ENCODE results near the gene PPARGC1A. TPM values are rescaled to one million over a fixed set of nuclear protein-coding genes. Genes with fewer than 3 reads are reported as not detected.

The PPARGC1A gene
- polyA plus RNA-seq, 3 donors from 2014 or later: not detected

DNA sequence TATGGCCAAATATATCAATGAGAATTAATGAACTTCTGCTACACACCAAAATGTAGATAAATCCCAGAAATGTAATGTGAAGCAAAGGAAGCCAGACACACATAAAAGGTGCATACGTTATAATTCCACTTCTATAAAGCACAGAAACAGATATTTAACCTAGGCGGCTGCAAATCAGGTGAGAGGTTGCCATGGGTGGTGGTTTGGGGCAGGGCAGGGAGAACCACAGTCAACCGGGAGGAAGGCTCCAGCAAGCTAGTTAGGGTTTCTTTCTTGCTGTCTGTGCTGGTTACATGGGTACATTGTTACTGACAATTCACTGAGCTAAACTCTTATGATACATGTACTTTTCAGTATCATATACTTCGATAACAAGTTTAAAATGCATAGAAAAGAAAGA lies 9.7 kb upstream of the PPARGC1A start:
- no peak for DNase-seq
- Mint-ChIP-seq H3K27ac (no peak overlapping the region), H3K27me3 (ENCODE audit: low read depth in 3 of 3) (no peaks in the 10 kb centered on the region), H3K36me3 (no peaks in the 10 kb centered on the region), H3K4me1 (no peaks in the 10 kb centered on the region), H3K4me3 (no peak overlapping the region), H3K9me3 (peaks cover 0 to 14% (median 7%) of the 10 kb centered on the region in 6 donors)

DNA sequence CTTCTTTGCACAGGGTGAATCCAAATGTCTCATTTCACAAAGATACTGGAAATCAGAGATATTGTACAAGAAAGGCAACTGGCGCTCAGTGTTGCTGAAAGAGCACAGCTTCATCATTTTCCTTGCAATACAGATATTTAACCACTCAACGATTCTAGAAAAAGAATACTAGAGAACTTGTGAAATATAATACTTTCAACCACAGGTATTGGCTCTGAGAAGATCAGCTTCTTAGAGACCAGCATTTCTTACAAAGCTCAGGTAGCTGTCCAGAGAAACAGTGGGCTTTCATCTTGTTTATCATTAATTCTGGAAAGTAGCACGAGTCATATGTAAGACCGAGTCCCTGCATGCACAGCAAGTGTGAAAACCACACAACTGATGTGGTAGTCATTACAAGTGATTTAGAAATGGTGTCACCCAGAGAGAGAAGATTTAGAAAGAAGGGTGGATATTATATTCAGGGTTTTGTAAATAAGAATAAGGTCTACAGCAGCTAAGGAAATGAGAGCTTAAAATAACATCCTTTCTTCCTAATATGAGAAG lies 7.8 kb upstream of the PPARGC1A start:
- Mint-ChIP-seq H3K9me3 (peaks cover 3 to 12% (median 7%) of the 10 kb centered on the region in 6 donors), H3K27me3 (ENCODE audit: low read depth in 3 of 3) (no peaks in the 10 kb centered on the region), H3K27ac (no peak overlapping the region), H3K36me3 (peaks cover 0 to 2% (median 0%) of the 10 kb centered on the region in 3 donors), H3K4me1 (no peaks in the 10 kb centered on the region), H3K4me3 (no peak overlapping the region)
- no peak for DNase-seq

DNA sequence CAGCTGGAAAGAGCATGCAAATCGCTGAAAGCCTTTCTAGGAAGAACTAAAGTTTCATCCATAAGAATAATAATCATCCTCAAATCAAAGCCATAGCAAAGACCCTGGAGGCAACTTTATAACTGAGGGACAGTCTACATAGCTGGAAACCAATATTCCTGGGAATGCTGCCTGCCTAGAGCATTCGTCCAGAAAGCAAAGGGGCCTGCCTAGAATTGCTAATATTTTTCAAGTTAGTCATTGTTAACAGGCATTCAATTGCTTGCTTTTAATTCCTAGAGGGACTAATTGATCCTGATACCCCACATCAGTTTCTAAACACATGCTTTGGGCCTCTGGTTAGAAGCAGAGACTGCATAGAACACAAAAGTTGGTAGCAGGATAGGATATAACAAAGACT lies 4.2 kb upstream of the PPARGC1A start:
- Mint-ChIP-seq H3K4me1 (peaks cover 1% of the 10 kb centered on the region in 2 donors), H3K36me3 (peaks cover 0 to 5% (median 0%) of the 10 kb centered on the region in 3 donors), H3K27ac (no peak overlapping the region), H3K9me3 (peaks cover 0 to 19% (median 7%) of the 10 kb centered on the region in 6 donors), H3K4me3 (no peak overlapping the region), H3K27me3 (ENCODE audit: low read depth in 3 of 3) (peaks cover 0 to 2% (median 2%) of the 10 kb centered on the region in 3 donors)
- no peak for DNase-seq

DNA sequence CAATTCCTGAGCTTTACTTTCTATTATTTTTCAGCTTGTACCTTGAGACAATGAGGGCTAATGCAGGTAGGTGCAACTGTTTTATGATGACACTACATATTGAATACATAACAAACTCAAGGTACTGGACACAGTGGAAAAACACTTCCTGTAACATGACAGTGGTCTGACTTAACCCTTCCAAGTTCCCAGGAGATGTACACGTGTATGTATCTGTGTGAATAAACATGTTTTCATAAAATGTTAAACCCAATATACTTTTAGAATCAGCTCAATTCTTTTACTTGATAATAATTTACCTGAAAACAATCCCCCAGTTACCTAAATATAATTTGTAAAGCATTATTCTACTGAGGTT lies 1.2 kb upstream of the PPARGC1A start:
- DNase-seq: no peak
- Mint-ChIP-seq H3K4me3 (no peak overlapping the region), H3K27me3 (ENCODE audit: low read depth in 3 of 3) (peaks cover 0 to 2% (median 2%) of the 10 kb centered on the region in 3 donors), H3K36me3 (peaks cover 0 to 5% (median 0%) of the 10 kb centered on the region in 3 donors), H3K9me3 (peaks cover 3 to 16% (median 4%) of the 10 kb centered on the region in 6 donors), H3K4me1 (peaks cover 1 to 8% of the 10 kb centered on the region in 2 donors), H3K27ac (no peak overlapping the region)

DNA sequence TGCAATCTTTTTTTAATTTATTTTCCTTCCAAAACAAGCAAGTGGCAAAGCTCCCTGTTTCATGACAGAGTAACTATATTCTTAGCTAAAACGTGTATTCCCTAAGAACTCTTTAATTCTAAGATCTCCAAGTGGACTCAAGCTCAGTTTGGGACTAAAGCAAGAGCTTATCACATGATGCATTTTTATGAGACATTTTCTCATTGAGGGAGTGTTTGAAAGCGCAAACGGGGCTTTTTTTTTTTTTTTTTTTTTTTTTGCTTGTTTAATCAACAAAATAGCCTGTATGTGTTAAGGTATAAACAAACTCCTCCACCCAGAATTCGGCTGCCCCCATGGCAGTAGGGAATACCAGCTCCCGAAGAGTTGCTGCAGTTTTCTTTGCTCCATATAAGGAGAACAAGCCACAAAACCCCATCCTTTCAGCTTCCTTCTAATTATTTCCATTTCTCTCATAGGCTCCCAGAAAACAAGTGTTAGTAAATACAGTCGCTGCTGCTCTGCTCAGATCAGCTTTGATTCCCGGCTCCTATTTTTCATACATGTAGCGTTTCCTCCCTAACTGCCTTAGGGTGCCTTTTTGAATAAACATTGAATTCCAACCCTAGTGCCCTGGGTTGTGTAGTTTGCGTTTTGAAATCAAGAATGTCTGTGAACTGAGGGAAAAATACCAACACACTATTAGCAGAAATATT lies 669 bp upstream of the PPARGC1A start:
- DNase-seq: no peak
- Mint-ChIP-seq H3K4me1 (peaks cover 1 to 8% of the 10 kb centered on the region in 2 donors), H3K27ac (no peak overlapping the region), H3K4me3 (no peak overlapping the region), H3K9me3 (peaks cover 3 to 16% (median 4%) of the 10 kb centered on the region in 6 donors), H3K27me3 (ENCODE audit: low read depth in 3 of 3) (peaks cover 0 to 2% (median 2%) of the 10 kb centered on the region in 3 donors), H3K36me3 (peaks cover 0 to 5% (median 0%) of the 10 kb centered on the region in 3 donors)

DNA sequence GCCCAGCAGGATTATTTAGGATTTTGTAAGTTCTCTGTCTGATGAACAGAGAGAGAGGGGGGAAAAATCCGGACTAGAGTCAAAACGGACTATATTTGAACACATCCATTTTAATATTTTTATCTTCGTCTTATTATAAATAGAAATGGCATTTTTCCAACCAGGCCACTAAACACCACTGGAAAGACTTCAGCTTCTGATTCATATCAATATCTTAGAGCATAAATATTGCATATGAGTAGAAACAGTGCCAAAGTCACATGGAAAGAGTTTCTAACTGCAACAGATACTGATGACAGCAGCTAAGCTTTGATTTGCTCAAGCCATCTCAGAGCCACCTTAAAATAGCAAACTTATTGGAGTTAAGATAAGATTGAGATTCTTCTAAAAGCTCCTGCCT lies 456 bp downstream of the PPARGC1A start:
- Mint-ChIP-seq H3K36me3 (peaks cover 0 to 5% (median 0%) of the 10 kb centered on the region in 3 donors), H3K27ac (no peak overlapping the region), H3K9me3 (peaks cover 3 to 16% (median 5%) of the 10 kb centered on the region in 6 donors), H3K4me3 (peak overlapping the region in 1 of 5 donors; percentile 17), H3K4me1 (peaks cover 1 to 8% of the 10 kb centered on the region in 2 donors), H3K27me3 (ENCODE audit: low read depth in 3 of 3) (peaks cover 0 to 2% (median 2%) of the 10 kb centered on the region in 3 donors)
- no peak for DNase-seq

DNA sequence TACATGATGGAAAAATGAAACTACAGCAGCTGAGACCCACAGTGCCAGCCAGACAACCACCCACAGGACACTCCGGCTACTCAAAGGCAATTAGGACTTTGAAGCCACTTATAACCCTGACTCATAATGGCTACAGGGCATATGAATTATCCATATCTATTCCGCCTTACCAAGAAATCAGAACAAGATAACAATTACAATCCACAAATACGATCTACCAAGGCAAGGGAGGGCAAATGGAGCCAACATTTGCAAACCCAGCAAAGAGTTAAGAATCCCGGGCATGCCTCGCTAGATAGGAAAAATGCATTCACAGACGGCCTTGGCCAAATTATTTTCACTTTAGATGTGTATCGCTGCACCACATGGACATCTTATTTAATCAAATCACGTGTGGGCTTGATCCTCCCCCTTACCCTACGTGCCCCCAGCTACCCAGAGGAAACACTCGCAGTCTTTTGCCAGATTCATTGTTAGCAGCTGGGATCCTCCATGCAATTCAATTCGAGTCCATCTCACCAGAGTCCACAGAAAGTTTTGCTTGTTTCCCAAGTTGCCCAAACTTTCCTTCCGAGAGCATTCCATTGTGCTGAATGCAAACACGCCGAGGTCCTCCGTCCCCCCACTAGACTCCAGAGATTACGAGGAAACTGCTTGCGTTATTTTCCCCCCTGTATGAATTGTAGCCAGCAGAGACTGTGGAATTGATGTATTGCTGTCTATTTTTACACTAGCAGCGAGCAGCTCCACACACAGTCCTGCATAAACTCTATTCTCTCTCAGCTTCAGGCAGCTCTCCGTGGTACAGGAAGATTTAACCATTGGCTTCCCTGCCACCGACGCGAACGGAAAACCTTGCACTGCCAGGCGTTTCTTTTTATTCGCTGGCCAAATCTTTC lies 1.2 kb downstream of the PPARGC1A start:
- peaks cover 3 to 16% (median 5%) of the 10 kb centered on the region in 6 donors for H3K9me3 Mint-ChIP-seq
- no peak overlapping the region for H3K4me3 Mint-ChIP-seq
- peaks cover 1 to 8% of the 10 kb centered on the region in 2 donors for H3K4me1 Mint-ChIP-seq
- H3K36me3 Mint-ChIP-seq: peaks cover 0 to 5% (median 0%) of the 10 kb centered on the region in 3 donors
- no peak overlapping the region for H3K27ac Mint-ChIP-seq
- no peak for DNase-seq
- peaks cover 0 to 2% (median 2%) of the 10 kb centered on the region in 3 donors for H3K27me3 Mint-ChIP-seq (ENCODE audit: low read depth in 3 of 3)

DNA sequence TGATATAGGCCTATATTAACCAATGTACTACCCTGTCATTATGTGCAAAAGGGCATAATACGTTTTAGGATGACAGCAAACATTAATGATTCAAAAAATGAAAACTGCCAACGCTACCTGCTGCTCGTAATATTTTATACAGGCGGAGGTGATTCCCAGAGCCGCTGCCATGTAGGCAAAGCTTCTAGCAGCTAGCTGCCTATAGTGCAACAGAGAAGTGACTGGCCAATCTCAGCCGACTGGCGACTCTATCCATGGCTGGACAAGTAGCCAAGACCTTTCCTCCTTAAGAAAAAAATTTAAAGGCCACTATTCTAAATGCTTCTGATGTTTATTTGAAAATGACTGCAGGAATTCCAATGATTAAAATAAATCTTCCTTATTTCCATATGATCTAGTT lies 1.9 kb downstream of the PPARGC1A start:
- no peak overlapping the region for H3K4me3 Mint-ChIP-seq
- peaks cover 3 to 16% (median 4%) of the 10 kb centered on the region in 6 donors for H3K9me3 Mint-ChIP-seq
- peaks cover 0 to 5% (median 0%) of the 10 kb centered on the region in 3 donors for H3K36me3 Mint-ChIP-seq
- peaks cover 0 to 2% (median 2%) of the 10 kb centered on the region in 3 donors for H3K27me3 Mint-ChIP-seq (ENCODE audit: low read depth in 3 of 3)
- H3K27ac Mint-ChIP-seq: no peak overlapping the region
- peaks cover 1 to 8% of the 10 kb centered on the region in 2 donors for H3K4me1 Mint-ChIP-seq
- DNase-seq: no peak

DNA sequence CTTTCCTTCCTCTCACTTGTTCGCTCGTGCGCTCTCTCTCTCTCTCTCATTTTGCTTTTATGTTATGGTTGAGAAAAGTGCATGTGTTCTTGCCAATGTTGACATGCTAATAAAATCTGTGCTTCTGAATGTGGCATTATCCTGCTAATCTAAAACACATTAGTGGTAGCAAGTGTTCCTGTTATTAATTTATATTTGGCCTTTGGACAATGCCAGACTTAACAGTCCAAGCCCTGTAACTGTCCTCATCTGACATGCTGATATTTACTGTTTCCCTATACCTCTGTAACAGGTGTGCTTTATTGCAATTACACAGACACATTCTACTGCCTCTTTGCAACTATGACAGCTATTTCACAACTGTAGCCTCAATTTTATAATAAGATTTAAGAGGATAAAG lies 2.7 kb downstream of the PPARGC1A start:
- Mint-ChIP-seq H3K4me3 (no peak overlapping the region), H3K27me3 (ENCODE audit: low read depth in 3 of 3) (peaks cover 0 to 2% (median 0%) of the 10 kb centered on the region in 3 donors), H3K36me3 (no peaks in the 10 kb centered on the region), H3K9me3 (peaks cover 0 to 16% (median 3%) of the 10 kb centered on the region in 6 donors), H3K27ac (no peak overlapping the region), H3K4me1 (peaks cover 1 to 8% of the 10 kb centered on the region in 2 donors)
- DNase-seq: no peak

DNA sequence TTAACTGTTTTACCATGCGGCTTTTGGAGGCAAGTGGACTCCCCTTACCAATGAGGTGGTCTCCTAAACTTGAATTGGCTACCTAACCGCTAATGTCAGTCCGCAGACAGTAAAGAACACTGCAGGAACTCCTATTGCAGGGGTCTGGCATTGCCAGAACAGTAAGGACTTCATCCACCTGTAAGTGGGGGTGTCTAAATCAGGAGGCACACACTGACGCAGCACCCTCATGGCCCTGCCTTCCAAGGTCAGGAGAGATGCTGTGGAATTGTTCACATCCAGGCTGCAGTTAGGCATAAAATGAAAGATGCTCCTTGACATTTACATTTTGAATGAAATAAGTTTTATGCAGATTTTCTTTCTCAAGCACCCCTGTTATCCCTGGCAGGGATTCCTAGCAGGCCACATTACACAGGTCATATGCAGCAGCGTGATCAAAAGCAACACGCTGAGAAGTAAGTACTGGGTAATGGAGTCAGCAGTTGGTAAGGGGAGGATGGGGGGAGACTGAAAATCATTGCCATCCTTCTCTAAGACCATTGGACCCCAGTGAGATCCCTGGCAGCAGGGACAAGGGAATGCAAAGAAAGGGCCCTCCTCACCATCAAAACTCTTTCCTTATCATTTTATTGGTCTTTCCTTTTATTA lies 3.8 kb downstream of the PPARGC1A start:
- Mint-ChIP-seq H3K36me3 (no peaks in the 10 kb centered on the region), H3K27ac (no peak overlapping the region)
- DNase-seq: no peak

DNA sequence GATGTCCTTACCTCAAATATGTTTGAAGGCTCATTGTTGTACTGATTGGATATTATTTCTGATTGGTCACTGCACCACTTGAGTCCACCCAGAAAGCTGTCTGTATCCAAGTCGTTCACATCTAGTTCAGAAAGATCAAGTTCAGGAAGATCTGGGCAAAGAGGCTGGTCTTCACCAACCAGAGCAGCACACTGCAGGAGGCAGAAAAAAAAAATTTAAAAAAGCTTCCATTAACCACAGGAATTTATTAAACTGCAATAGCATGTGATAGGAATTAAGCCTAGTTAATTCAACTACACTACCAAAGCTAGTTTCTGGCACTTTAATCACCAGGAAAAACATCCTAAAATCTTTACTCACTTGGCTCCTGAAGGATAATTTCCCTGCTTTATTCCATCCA lies 5.1 kb downstream of the PPARGC1A start:
- DNase-seq: no peak
- H3K9me3 Mint-ChIP-seq: peaks cover 1 to 18% (median 2%) of the 10 kb centered on the region in 6 donors
- peaks cover 1 to 8% of the 10 kb centered on the region in 2 donors for H3K4me1 Mint-ChIP-seq
- no peaks in the 10 kb centered on the region for H3K27me3 Mint-ChIP-seq (ENCODE audit: low read depth in 3 of 3)
- no peak overlapping the region for H3K4me3 Mint-ChIP-seq
- no peaks in the 10 kb centered on the region for H3K36me3 Mint-ChIP-seq
- H3K27ac Mint-ChIP-seq: no peak overlapping the region

More for the DNA sequence above, 3.8 kb downstream of the PPARGC1A start:
- Mint-ChIP-seq H3K9me3 (peaks cover 0 to 16% (median 3%) of the 10 kb centered on the region in 6 donors), H3K4me1 (peaks cover 1 to 8% of the 10 kb centered on the region in 2 donors), H3K27me3 (ENCODE audit: low read depth in 3 of 3) (peaks cover 0 to 2% (median 0%) of the 10 kb centered on the region in 3 donors), H3K4me3 (no peak overlapping the region)

DNA sequence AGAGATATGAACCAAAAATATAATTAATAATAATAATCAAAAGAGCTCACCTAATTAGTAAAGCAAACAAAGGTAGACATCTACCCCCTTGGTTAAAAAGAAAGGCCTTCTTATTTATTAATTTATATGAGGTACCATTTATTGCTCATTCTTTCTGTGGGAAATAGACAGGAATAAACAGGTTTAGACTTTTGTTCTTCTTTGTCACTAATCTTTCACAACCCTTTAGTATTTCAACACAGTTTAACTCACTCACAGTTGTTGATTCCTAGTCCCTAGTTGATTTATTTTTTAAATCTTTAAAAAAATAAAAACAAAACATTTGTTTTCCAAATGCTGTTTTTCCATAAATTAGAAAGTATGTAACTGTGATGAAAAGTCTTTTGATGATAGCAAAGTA lies 5.6 kb downstream of the PPARGC1A start:
- Mint-ChIP-seq H3K27me3 (ENCODE audit: low read depth in 3 of 3) (no peaks in the 10 kb centered on the region), H3K9me3 (peaks cover 0 to 17% (median 4%) of the 10 kb centered on the region in 6 donors), H3K4me1 (peaks cover 0 to 8% of the 10 kb centered on the region in 2 donors), H3K36me3 (no peaks in the 10 kb centered on the region), H3K4me3 (no peak overlapping the region), H3K27ac (no peak overlapping the region)
- DNase-seq: no peak

DNA sequence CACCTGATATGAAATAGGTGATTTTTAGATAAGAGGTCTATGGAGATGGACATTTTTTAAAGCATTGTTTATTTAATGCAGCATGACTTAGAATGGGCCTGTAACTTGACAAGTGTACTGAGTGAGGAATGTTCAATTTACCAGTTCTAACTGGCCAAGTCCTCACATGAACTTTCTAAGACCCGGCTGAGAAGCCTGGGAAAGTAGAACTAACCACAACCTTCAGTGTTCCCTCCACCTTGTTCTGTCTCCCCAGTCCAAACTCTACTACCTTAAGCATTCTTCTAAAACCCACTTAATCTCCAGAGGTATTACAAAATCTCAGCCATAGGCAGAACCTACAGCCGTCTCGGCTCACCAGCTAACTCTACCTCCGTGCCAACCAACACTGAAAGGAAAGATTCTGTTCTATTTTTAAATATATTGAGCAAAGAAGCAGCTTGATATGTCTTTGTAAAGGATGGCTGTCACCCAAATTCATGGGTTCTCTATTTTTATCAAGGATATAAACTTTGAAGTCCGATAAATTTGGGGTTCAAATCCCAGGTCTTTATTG lies 6.8 kb downstream of the PPARGC1A start:
- Mint-ChIP-seq H3K27ac (no peak overlapping the region), H3K9me3 (peaks cover 0 to 8% (median 4%) of the 10 kb centered on the region in 6 donors), H3K36me3 (no peaks in the 10 kb centered on the region), H3K4me3 (no peak overlapping the region), H3K27me3 (ENCODE audit: low read depth in 3 of 3) (no peaks in the 10 kb centered on the region), H3K4me1 (no peaks in the 10 kb centered on the region)
- no peak for DNase-seq
